HFF-Myc (cell line): ENCODE measurements around the gene PRSS35.
"Not testable (repeated sequence)": the region's sequence is repeated elsewhere in the genome, so short reads cannot be mapped to it uniquely, and the experiment has no call there.

Experiments
- DNase-seq: peaks from one replicate; pipeline ENCODE4 v3.0.0-alpha.2; 2011; ENCODE audit warnings: low read depth; ENCODE audit errors: extremely low read depth
- H3K4me3 ChIP-seq: replicated peaks from 2 replicates; pipeline ENCODE4 v1.5.1; 2011; ENCODE audit warnings: low read depth, mild to moderate bottlenecking, control low read depth, low read length
- CTCF ChIP-seq: IDR thresholded peaks from 2 replicates; pipeline ENCODE4 v1.5.1; 2012; ENCODE audit warnings: mild to moderate bottlenecking, low read depth, low read length, control low read depth; ENCODE audit errors: missing control alignments

PRSS35 gene

GRCh38 chr6:83470587-83470986 lies 41.7 kb upstream of the PRSS35 start:
- DNase-seq = no peak
- TF ChIP-seq CTCF = no peak
- H3K4me3 ChIP-seq = no peak overlapping the region

- no peak for TF ChIP-seq CTCF
Measured at GRCh38 chr6:83472767-83473166, 39.6 kb upstream of the PRSS35 start.

DNA sequence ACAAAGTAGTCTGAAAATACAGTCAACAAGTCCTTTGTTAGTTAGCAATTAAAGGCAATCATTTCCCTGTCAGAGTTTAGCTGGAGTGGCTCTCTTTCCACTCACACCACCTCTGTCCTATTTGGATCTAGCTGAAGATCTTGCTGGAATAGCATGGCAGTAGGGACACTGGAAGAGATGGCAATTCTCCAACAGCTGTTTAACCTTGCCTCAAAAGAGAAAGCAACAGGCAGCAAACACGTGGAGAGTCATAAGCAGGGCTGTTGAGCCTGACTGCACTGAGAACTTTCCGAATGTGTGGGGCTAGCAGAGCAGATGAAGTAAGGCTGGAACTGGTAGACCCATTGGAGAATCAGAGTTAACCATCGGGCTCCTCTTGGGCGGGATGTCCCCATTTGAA lies 38.0 kb upstream of the PRSS35 start:
- DNase-seq = peak; percentile 16
- TF ChIP-seq CTCF = no peak
- no peak overlapping the region for H3K4me3 ChIP-seq

More at GRCh38 chr6:83472767-83473166, 39.6 kb upstream of the PRSS35 start:
- H3K4me3 ChIP-seq = no peak overlapping the region
- DNase-seq = no peak

DNA sequence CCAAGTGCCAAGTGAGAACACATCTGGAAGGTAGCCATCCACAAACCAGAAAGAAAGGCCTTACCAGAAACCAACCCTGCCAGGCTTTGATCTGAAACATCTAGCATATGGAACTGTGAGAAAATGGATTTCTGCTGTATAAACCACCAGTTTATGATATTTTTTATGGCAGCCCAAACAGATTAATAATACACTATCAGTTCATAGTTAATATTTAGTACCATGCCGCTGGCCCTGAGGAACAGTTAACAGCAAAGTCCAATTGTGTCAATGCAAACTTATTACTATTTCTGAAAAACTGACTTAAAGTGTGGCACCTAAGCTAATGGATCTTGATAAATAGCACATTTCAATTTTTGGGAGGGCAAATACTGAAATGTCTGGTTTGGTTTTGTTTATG lies 35.4 kb upstream of the PRSS35 start:
- TF ChIP-seq CTCF = no peak
- no peak for DNase-seq
- no peak overlapping the region for H3K4me3 ChIP-seq

DNA sequence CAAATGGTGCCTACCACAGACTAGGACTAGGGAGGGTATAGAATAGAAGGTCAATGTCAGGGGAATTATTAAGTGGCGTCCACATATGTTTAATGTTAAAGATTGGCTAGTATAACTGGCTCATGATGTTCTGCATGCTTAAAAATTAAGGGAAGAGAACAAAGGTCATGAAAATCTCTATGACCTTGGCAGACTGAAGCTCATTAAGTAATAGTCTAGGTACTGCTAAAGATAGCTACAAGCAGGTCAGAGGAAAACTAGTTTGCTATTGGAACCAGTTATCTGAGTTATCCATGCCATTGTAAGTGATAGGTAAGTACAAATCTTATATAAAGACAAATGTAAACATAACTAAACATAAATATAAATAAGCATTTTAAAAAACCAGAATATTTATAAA lies 32.9 kb upstream of the PRSS35 start:
- DNase-seq = no peak
- H3K4me3 ChIP-seq = no peak overlapping the region
- no peak for TF ChIP-seq CTCF

DNA sequence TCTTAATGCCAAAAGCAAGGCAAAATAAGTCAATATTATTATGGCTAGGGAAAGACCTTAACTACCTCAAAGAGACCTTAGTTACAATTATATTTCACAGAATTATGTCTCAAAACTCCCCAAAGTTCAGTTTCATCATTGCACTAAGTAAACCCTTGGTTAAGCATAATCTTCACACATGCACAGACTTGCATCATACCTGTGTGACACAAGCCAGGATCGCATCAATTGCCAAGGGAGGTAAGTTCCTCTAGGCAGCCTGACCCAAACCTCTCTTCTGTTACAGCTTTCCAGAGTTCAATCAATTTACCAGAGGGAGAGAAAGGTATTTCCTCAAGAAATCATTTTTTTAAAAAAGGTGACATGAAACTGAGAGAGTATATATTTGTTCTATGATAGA lies 31.9 kb upstream of the PRSS35 start:
- DNase-seq = no peak
- no peak overlapping the region for H3K4me3 ChIP-seq
- no peak for TF ChIP-seq CTCF

DNA sequence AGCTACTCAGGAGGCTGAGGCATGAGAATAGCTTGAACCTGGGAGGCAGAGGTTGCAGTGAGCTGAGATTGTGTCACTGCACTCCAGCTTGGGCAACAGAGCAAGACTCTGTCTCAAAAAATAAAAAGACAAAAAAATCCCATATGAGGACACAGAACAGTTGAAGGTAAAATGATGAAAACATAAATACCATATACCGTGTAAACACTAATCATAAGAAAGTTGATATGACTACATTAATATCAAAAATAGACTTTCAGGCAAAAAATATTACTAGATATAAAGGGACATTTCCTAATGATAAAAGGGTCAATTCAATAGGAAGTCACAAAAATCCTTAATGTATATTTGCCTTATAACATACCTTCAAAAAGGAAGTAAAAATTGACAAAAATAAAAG lies 30.4 kb upstream of the PRSS35 start:
- H3K4me3 ChIP-seq, DNase-seq: not testable (repeated sequence)

- no peak overlapping the region for H3K4me3 ChIP-seq
- TF ChIP-seq CTCF = no peak
- DNase-seq = no peak
Measured at GRCh38 chr6:83488448-83488847, 23.9 kb upstream of the PRSS35 start.
